HepG2 (cell line): ENCODE results near the gene TRPC4AP. TPM values are rescaled to one million over a fixed set of nuclear protein-coding genes. Genes with fewer than 3 reads are reported as not detected.

ENCODE experiments used
- ARNT ChIP-seq: fragments of 450-650 bp; IDR thresholded peaks from 2 replicates; pipeline ENCODE4 v1.6.1; 2017
- ATM ChIP-seq: fragments of 450-650 bp; IDR thresholded peaks from 2 replicates; pipeline ENCODE4 v1.7.1; 2017; ENCODE audit warnings: mild to moderate bottlenecking, borderline replicate concordance
- FIP1L1 ChIP-seq: fragments of 200-400 bp; formaldehyde crosslinking; IDR thresholded peaks from 2 replicates; pipeline ENCODE4 v1.6.1; 2018; ENCODE audit warnings: low read depth, mild to moderate bottlenecking, low read length, moderate library complexity, borderline replicate concordance; ENCODE audit not compliant: insufficient read depth
- FOXA3 ChIP-seq: IDR thresholded peaks from 2 replicates; pipeline ENCODE4 v1.6.1; 2016; ENCODE audit warnings: missing genetic modification reagents, missing compliant biosample characterization
- FOXK2 ChIP-seq: fragments of 450-650 bp; IDR thresholded peaks from 2 replicates; pipeline ENCODE4 v1.6.1; 2016
- FOXP1 ChIP-seq, 2 experiments: fragments of 450-650 bp in 1 of 2; IDR thresholded peaks; 2 replicates each; pipeline ENCODE4 v1.6.1; 2017 to 2018; ENCODE audit warnings: antibody characterized with exemption in 1 of 2
- KDM3A ChIP-seq: IDR thresholded peaks from 2 replicates; pipeline ENCODE4 v1.6.1; 2018; ENCODE audit warnings: low read depth, missing compliant biosample characterization
- MNT ChIP-seq: fragments of 450-650 bp; IDR thresholded peaks from 2 replicates; pipeline ENCODE4 v1.6.1; 2016
- NBN ChIP-seq: fragments of 450-650 bp; conservative IDR thresholded peaks from 2 replicates; pipeline ENCODE4 v1.6.1; 2017
- NPAS2 ChIP-seq: sonication (generic); formaldehyde crosslinking; IDR thresholded peaks from 2 replicates; pipeline ENCODE4 v1.8.0; 2022; ENCODE audit warnings: mild to moderate bottlenecking, missing genetic modification reagents, borderline replicate concordance
- NR2F6 ChIP-seq, 2 experiments: IDR thresholded peaks; 2 replicates each; pipeline ENCODE4 v1.6.1; 2016; ENCODE audit warnings: antibody characterized with exemption in 1 of 2, mild to moderate bottlenecking in 1 of 2
- RARG ChIP-seq: sonication (generic); formaldehyde crosslinking; IDR thresholded peaks from 2 replicates; pipeline ENCODE4 v1.4.0; 2020; ENCODE audit warnings: low read depth, mild to moderate bottlenecking, missing genetic modification reagents
- SKI ChIP-seq: fragments of 450-650 bp; IDR thresholded peaks from one replicate; pipeline ENCODE4 v1.6.1; 2018; ENCODE audit warnings: mild to moderate bottlenecking; ENCODE audit not compliant: partially characterized antibody
- SMYD3 ChIP-seq: sonication (generic); formaldehyde crosslinking; IDR thresholded peaks from 2 replicates; pipeline ENCODE4 v1.8.1; 2023; ENCODE audit warnings: mild to moderate bottlenecking, missing genetic modification reagents
- SNAPC2 ChIP-seq: sonication (generic); formaldehyde crosslinking; IDR thresholded peaks from 2 replicates; pipeline ENCODE4 v1.8.1; 2022; ENCODE audit warnings: mild to moderate bottlenecking, missing genetic modification reagents
- SP140L ChIP-seq: sonication (generic); formaldehyde crosslinking; IDR thresholded peaks from 2 replicates; pipeline ENCODE4 v1.4.0; 2020; ENCODE audit warnings: missing genetic modification reagents, borderline replicate concordance
- ZBTB1 ChIP-seq: sonication (generic); formaldehyde crosslinking; IDR thresholded peaks from 2 replicates; pipeline ENCODE4 v1.4.0; 2020; ENCODE audit warnings: missing genetic modification reagents, borderline replicate concordance
- ZC3H4 ChIP-seq: sonication (generic); formaldehyde crosslinking; IDR thresholded peaks from 2 replicates; pipeline ENCODE4 v1.4.0; 2020; ENCODE audit warnings: missing genetic modification reagents, borderline replicate concordance
- ZNF292 ChIP-seq: sonication (generic); formaldehyde crosslinking; IDR thresholded peaks from 2 replicates; pipeline ENCODE4 v1.8.1; 2022; ENCODE audit warnings: mild to moderate bottlenecking, low read depth, missing genetic modification reagents, borderline replicate concordance
- ZNF329 ChIP-seq: sonication (generic); formaldehyde crosslinking; IDR thresholded peaks from 2 replicates; pipeline ENCODE4 v1.9.0; 2021; ENCODE audit warnings: low read depth, mild to moderate bottlenecking, missing genetic modification reagents
- ZNF451 ChIP-seq: sonication (generic); formaldehyde crosslinking; IDR thresholded peaks from 2 replicates; pipeline ENCODE4 v1.5.0; 2020; ENCODE audit warnings: mild to moderate bottlenecking, missing genetic modification reagents
- ZNF556 ChIP-seq: sonication (generic); formaldehyde crosslinking; IDR thresholded peaks from 2 replicates; pipeline ENCODE4 v1.4.0; 2020; ENCODE audit warnings: mild to moderate bottlenecking, missing genetic modification reagents, borderline replicate concordance
- ZNF567 ChIP-seq: sonication (generic); formaldehyde crosslinking; IDR thresholded peaks from 2 replicates; pipeline ENCODE4 v1.8.1; 2023; ENCODE audit warnings: mild to moderate bottlenecking, missing genetic modification reagents, borderline replicate concordance
- ZNF749 ChIP-seq: sonication (generic); formaldehyde crosslinking; IDR thresholded peaks from 2 replicates; pipeline ENCODE4 v1.8.0; 2022; ENCODE audit warnings: mild to moderate bottlenecking, missing genetic modification reagents, moderate library complexity, borderline replicate concordance
- ZZZ3 ChIP-seq: sonication (generic); formaldehyde crosslinking; IDR thresholded peaks from 2 replicates; pipeline ENCODE4 v1.4.0; 2020; ENCODE audit warnings: missing genetic modification reagents, mild to moderate bottlenecking, borderline replicate concordance
- polyA plus RNA-seq, 8 experiments: library from polyadenylated mRNA; depleted of rRNA in 3 of 8; stranded (reverse) in 7 of 8; unstranded in 1 of 8; fragments of >200 nt; fragmentation: Illumina TruSeq in 4 of 8; extraction: Trizol in 4 of 8; gene quantifications; 2 replicates each; pipeline versions ENCODE4 v1.2.1 to v1.2.3, GENCODE V29; 2011 to 2016; ENCODE audit warnings: low read depth in 4 of 8, missing spikeins in 1 of 8, mixed read lengths in 1 of 8; ENCODE audit not compliant: insufficient read depth in 1 of 8
- total RNA-seq, 5 experiments: library from RNA; depleted of rRNA; stranded (reverse); fragments of >200 nt; fragmentation: Illumina TruSeq; extraction: Trizol; gene quantifications; 2 replicates each; pipeline ENCODE4 v1.2.3, GENCODE V29; 2016; ENCODE audit warnings: low read depth in 1 of 5
- TF ChIP-seq, protein P1 (sequence below): IDR thresholded peaks from 2 replicates; pipeline ENCODE4 v1.6.1; 2016; ENCODE audit warnings: low read depth, borderline replicate concordance
- TF ChIP-seq, protein P2 (sequence below): IDR thresholded peaks from 2 replicates; pipeline ENCODE4 v1.6.1; 2012; ENCODE audit warnings: low read depth, low read length, improper control_type of control experiment
- TF ChIP-seq, protein P3 (sequence below): sonication (generic); formaldehyde crosslinking; IDR thresholded peaks from 2 replicates; pipeline ENCODE4 v1.4.0; 2020; ENCODE audit warnings: missing genetic modification reagents

TRPC4AP gene
- total and polyA plus RNA-seq, 2 of the 13 experiments (the other 11 are each of a cell fraction or from before 2014, with no cell fraction given) = 136 to 137 TPM

DNA sequence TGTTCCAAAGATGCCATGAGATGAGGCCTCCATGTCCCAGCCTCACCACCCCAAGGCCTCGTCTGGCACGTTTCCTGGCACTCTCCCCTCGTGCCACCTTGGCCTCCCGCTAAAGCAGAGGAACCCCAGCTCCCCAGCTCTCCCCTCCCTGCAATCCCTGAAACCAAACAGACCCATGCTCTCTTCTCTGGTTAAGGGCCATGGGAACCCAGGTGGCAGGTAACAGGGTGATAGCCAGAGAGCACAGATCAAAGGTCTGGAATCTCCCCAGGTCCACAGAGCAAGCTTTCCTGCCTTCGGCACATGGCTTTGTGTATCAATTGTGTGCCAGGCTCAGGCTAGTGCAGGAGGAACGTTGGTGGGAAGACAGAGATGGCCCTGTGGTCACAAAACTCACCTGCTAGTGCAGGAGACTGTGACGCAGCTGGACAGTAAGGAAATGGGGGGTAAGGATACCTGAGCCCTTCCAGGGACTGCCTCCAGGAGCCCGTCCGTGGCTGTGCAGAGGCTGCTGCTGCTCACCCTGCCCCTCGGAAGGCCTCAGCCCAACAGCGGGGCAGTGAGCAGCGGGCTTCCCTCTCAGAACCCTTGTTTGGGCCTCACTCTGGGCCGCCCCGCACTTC, 98.0 kb downstream of the TRPC4AP start (continued):
- TF ChIP-seq NBN (no peak), SP140L (no peak), ZNF292 (CRISPR knock-in tag) (0 out of 2 replicates have a peak, but pooled peaks have one; percentile 26), ZNF329 (CRISPR knock-in tag) (no peak), NPAS2 (CRISPR knock-in tag) (no peak), ZC3H4 (CRISPR knock-in tag) (no peak), FOXK2 (no peak), SKI (no peak), RARG (CRISPR knock-in tag) (no peak), ARNT (no peak), FIP1L1 (no peak), SMYD3 (peak; percentile 36; the same call in 1 of the 2 replicates), ZNF749 (no peak), ZBTB1 (CRISPR knock-in tag) (no peak), ATM (no peak), ZNF451 (CRISPR knock-in tag) (peak; percentile 76; the same call in 1 of the 2 replicates), ZNF567 (0 out of 2 replicates have a peak, but pooled peaks have one; percentile 28), ZNF556 (CRISPR knock-in tag) (no peak; the same call in 1 of the 2 replicates), ZZZ3 (CRISPR knock-in tag) (no peak), KDM3A (CRISPR knock-in tag) (no peak), SNAPC2 (CRISPR knock-in tag) (no peak), MNT (peak; percentile 78), FOXP1 (IDR thresholded peaks at IDR 0.05) (no peak), FOXP1 (CRISPR knock-in tag; IDR thresholded peaks at IDR 0.05) (no peak), NR2F6 (IDR thresholded peaks at IDR 0.05) (no peak), NR2F6 (CRISPR knock-in tag; IDR thresholded peaks at IDR 0.05) (0 out of 2 replicates have a peak, but pooled peaks have one; percentile 45), FOXA3 (CRISPR knock-in tag) (0 out of 2 replicates have a peak, but pooled peaks have one; percentile 42)
- TF ChIP-seq, protein P1, sequence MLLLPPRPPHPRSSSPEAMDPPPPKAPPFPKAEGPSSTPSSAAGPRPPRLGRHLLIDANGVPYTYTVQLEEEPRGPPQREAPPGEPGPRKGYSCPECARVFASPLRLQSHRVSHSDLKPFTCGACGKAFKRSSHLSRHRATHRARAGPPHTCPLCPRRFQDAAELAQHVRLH (CRISPR knock-in tag) = no peak
- TF ChIP-seq, protein P2, sequence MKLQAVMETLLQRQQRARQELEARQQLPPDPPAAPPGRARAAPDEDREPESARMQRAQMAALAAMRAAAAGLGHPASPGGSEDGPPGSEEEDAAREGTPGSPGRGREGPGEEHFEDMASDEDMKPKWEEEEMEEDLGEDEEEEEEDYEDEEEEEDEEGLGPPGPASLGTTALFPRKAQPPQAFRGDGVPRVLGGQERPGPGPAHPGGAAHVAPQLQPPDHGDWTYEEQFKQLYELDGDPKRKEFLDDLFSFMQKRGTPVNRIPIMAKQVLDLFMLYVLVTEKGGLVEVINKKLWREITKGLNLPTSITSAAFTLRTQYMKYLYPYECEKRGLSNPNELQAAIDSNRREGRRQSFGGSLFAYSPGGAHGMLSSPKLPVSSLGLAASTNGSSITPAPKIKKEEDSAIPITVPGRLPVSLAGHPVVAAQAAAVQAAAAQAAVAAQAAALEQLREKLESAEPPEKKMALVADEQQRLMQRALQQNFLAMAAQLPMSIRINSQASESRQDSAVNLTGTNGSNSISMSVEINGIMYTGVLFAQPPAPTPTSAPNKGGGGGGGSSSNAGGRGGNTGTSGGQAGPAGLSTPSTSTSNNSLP = no peak
- TF ChIP-seq, protein P3, sequence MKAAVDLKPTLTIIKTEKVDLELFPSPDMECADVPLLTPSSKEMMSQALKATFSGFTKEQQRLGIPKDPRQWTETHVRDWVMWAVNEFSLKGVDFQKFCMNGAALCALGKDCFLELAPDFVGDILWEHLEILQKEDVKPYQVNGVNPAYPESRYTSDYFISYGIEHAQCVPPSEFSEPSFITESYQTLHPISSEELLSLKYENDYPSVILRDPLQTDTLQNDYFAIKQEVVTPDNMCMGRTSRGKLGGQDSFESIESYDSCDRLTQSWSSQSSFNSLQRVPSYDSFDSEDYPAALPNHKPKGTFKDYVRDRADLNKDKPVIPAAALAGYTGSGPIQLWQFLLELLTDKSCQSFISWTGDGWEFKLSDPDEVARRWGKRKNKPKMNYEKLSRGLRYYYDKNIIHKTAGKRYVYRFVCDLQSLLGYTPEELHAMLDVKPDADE (CRISPR knock-in tag) = no peak
